Stimulated activated CD8-positive, alpha-beta memory T cell treated with anti-CD3 and anti-CD28 coated beads, Interleukin-2, amount 100 ng/mL, for 48 hours (primary cell): Measurements from ENCODE around the gene PRR18.

Experiments used
- DNase-seq, 2 donors: peaks; one replicate each; pipeline ENCODE4 v3.0.0-alpha.2; 2020; ENCODE audit warnings: low read depth in 2 of 2

The PRR18 gene

GRCh38 chr6:166306378-166307081 lies 1.7 kb downstream of the PRR18 start:
- DNase-seq: no peak

DNA sequence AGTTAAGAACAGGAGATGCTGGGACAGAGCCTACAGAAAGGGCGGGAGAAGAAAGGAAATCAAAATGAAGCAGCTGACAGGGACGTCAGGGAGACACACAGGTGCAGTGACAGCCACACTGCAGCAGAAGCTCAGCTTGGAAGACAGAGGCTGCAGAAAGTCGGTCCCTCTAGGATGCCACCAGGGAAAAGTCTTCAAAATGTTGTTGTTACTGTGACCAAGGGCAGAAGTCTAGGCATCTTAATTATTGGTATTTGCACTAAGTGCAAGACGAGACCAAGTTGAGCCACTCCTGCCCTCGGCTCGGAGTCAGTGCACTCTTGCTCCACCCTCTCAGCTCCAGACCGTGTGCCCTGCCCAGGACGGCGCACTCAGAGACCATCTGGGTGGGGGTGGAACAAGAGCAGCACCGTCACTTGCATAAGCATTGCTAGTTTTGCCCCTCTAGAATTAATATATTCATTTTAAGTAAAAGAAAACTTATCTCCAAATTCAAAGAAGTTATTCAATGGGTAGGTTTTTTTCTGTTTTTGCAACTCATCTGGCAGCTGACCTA lies 2.6 kb downstream of the PRR18 start:
- DNase-seq: no peak

DNA sequence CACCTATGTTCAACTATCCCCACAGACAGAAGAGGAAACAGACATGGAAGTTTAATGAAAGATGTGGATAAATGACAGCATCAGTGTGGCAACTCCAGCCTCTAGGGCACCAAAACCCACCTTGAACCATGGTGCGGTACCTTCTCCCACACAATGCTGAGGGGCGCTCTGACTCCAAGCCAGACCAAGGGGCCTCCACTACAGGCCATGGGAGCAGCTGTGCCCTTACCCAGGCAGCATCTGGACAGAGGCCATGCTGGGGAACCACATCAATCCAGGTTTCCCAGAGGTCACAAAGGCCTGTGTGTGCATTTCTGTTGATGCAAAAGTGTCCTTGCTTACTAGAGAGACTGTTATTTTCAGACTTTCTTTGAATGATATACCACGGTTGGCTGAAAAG lies 4.1 kb downstream of the PRR18 start:
- DNase-seq: no peak

GRCh38 chr6:166301611-166302529 lies 6.3 kb downstream of the PRR18 start:
- DNase-seq: no peak

DNA sequence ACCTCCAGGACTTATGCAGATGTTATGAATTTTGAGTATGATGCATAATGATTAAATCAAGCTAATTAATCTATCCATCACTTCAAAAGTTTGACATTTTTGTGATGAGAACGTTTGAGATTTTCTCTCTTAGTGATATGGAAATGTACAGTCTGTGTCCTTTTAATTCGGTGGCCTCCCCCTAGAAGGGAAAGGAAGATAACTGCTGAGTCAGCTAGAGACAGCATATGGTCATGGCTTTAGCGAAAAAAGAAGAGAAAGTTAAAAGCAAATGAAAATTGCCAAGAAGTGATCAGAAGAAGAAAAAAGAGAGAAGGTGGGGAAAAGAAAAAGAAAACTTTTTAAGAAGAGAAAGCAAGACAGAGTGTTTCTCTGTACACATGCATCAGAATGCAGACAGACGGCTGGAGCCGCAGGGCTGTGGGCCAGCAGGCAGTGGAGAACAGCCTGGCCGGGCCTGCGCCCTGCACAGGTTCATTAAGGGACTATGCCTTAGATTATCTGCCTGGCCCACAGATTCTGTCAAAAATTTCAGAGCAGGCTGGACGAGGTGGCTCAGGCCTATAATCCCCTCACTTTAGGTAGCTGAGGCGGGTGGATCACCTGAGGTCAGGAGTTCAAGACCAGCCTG lies 7.7 kb downstream of the PRR18 start:
- no peak for DNase-seq

DNA sequence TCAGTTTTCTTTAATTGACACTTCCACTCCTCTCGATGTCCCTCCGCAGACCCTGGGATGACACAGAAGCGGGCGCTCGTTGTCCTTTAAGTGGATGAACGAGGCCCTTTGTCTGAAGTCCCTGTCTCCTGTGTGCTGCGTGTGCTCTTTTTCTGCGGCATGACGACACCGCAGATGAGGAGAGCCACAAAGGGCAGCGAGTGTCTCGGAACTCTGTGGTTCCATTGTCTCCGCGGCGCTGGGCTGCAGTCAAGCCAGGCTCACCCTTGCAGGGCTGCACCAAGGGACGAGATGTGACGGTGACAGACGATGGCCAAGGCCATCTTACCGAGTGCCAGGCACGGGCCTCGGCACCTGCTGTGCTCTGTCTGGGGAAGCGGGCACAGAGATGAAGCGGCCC lies 10.6 kb downstream of the PRR18 start:
- DNase-seq: no peak

GRCh38 chr6:166296035-166296883 lies 11.9 kb downstream of the PRR18 start:
- no peak for DNase-seq

DNA sequence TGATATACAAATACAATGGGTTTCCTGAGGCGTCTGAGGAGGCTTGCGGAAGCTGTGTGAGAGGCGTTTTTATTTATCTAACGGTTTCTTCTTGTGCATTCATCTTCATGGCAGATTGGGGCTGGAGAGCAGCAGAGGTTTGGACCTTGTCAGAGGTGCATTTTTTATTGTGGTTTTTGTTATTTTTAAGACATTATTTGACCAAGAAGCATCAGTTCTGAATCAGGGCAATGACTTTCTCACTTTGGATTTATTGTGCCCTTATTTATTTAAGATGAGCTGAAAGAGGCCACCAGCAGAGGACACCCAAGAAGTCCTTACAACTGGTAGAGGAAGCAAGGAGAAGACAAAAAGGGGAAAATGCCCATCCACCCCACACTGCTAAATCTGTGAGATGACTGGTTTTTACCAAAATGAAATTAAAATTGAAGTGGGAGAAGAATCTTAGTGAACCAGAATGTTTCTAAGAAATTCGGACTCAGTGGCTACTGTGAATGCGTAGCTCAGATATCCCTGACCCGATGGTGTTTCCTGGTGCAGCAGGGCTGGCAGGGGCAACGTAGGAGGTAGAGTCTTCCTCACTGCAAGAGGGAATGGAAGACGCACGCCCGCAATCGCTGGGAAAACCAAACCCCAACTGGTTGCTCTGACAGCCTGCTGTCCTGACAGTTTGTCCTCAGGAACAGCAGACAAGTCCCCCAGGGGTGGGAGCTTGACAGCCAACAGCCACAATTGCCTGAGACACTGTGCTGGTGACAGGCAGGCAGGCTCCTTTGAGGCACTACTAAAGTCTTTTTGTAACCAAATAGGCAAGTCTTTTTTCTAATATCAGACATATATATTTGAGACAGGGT lies 14.2 kb downstream of the PRR18 start:
- DNase-seq: no peak

DNA sequence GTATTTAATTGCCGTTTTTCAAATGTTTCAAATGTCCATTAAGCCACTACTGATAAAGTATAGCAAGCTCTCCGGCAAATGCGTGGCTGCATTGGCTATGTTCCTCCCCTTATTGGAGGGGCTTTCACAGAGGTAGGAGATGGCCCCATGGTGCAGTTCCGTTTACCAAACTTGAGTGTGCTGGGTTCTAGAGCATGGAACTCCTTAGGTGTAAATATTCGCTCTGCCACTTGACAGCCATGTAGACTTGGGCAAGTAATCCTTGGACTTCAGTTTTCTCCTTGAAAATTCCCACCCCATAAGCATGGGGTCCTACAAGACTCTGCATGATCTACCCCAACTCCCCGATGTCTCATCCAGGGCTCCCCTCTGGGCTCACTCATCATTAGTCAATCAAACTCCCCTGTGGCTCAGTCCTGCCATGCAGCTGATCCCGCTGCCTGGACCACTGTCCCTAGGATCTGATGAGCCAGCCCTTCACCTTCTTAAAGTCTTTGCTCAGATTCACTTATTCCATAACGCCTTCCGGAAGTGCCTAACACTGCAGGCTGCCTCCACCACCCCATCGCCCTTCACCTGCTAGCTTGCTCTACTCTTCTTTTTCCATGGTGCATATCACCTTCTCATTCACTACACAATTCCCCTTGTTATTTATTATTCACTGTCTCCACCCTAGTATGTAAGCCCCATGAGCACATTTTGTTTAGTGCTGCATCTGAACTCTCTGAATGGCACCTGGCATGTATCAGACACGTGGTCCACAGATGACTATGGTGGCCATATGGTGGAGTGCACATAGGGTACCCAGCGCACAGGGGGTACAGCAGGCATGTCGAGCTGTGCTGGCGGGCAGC lies 18.8 kb downstream of the PRR18 start:
- no peak for DNase-seq

DNA sequence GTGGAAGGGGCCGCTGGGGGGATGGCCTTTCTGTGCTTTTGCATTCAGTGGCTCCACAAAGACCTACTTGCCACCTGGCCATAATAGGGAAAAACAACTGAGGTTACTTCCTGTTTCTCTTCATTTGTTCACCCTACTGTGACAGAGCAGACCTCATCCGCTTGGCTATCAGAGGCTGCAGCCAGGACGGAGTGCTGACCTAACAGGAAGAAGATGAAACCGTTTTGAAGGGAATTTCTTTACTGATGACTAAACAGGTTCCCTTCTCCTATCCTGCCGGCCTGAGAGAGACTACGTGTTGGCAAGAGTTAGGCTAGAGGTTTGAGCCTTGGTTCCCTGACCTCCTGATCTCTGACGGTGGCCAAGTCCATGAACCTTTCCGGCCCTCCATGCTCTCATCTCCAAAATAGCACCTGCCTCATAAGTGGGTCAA lies 21.3 kb downstream of the PRR18 start:
- no peak for DNase-seq

DNA sequence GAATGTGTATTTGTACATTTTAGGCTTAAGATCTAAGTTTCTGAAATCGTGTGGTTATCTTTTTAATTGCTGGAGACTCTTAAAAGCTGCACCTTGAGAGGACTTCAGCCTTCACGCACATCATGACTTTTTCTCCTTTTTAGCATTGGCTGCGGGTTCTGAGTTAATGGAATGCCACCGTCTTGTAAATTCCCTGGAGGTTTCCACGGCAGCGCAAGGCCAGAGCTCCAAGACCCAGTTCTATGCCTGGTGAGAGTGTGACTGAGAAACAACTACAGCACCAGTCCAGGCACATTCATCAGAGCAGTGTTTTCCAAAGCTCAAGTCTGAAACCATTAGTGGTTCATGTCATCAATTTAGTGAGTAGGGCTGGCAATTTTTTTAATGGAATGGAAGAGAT lies 23.0 kb downstream of the PRR18 start:
- no peak for DNase-seq

- DNase-seq: no peak
Observed at GRCh38 chr6:166284640-166285039, 23.6 kb downstream of the PRR18 start.

GRCh38 chr6:166282394-166283032 lies 25.7 kb downstream of the PRR18 start:
- no peak for DNase-seq

- DNase-seq: no peak
Observed at GRCh38 chr6:166281104-166281503, 27.1 kb downstream of the PRR18 start.

GRCh38 chr6:166279393-166279679 lies 28.9 kb downstream of the PRR18 start:
- no peak for DNase-seq

GRCh38 chr6:166278579-166279392 lies 29.4 kb downstream of the PRR18 start:
- DNase-seq: no peak

DNA sequence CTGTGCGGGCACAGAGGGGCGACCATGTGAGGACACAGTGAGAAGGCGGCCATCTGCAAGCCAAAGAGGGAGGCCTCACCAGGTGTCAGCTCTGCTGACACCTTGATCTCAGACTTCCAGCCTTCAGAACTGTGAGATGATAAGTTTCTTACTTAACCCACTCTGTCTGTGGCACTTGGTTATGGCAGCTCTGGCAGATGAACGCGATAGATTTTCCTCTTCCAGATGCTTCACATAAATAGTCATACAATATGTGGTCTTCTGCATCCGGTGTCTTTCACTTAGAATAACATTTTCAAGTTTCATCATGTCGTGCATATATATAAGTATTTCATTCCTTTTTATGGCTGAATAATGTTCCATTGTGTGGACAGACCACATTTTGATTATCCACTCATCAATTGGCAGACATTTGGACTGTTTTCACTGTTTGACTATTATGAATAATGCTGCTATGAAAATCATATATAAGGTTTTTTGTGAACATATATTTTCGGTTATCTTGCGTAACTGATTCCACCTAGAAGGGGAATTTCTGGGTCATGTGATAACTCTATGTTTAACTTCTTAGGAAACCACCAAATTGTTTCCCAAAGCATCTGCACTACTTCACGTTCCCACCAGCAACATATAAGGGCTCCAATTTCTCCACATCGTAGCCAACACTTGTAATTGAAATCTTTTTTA lies 30.2 kb downstream of the PRR18 start:
- no peak for DNase-seq

- DNase-seq: no peak
Observed at GRCh38 chr6:166277018-166277417, 31.2 kb downstream of the PRR18 start.
